ENCODE measurements around the gene CAD.

DNA sequence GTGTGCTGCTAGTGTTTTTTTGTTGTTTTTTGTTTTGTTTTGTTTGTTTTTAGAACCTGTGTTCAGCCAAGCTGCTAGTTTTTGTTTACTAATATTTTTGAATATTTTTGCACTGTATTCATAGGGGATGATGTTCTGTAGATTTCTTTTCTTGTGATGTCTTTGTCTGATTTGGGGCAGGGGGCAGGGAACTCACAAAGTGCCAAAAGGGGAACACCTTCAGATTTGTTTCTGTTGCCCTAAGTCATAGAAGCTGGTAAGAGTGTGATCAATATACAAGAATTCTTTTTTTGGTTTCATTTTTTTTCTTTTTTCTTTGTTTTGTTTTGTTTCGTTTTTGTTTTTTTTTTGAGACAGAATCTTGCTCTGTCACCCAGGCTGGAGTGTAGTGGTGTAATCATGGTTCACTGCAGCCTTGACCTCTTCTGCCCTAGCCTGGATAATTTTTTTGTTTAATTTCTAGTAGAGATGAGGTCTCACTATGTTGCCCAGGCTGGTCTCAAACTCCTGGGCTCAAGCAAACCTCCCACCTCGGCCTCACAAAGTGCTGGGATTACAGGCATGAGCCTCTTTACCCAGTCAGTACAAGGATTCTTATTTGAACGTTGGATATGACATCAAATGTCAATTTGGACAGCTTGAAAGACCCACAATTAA is 37.7 kb upstream of the CAD start:
- TF ChIP-seq, protein P1, sequence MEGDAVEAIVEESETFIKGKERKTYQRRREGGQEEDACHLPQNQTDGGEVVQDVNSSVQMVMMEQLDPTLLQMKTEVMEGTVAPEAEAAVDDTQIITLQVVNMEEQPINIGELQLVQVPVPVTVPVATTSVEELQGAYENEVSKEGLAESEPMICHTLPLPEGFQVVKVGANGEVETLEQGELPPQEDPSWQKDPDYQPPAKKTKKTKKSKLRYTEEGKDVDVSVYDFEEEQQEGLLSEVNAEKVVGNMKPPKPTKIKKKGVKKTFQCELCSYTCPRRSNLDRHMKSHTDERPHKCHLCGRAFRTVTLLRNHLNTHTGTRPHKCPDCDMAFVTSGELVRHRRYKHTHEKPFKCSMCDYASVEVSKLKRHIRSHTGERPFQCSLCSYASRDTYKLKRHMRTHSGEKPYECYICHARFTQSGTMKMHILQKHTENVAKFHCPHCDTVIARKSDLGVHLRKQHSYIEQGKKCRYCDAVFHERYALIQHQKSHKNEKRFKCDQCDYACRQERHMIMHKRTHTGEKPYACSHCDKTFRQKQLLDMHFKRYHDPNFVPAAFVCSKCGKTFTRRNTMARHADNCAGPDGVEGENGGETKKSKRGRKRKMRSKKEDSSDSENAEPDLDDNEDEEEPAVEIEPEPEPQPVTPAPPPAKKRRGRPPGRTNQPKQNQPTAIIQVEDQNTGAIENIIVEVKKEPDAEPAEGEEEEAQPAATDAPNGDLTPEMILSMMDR (IDR thresholded peaks at IDR 0.05) = no peak
- TF ChIP-seq POLR2A (IDR thresholded peaks at IDR 0.05) = no peak

Measured in lower leg skin (tissue), 3 donors.